Stimulated activated CD4-positive, alpha-beta T cell treated with anti-CD3 and anti-CD28 coated beads, Interleukin-12 subunit alpha, Interleukin-12 subunit beta, amount 100 ng/mL, for 48 hours (primary cell): ENCODE measurements around the gene SOSTDC1.

ENCODE experiments used
- DNase-seq, 3 donors: peaks; one replicate each; pipeline ENCODE4 v3.0.0-alpha.2; 2020; ENCODE audit warnings: low read depth in 2 of 3, low spot score in 1 of 3

Gene SOSTDC1

GRCh38 chr7:16420329-16420648 is 45.2 kb downstream of the SOSTDC1 start:
- no peak for DNase-seq

GRCh38 chr7:16419859-16420258 is 45.7 kb downstream of the SOSTDC1 start:
- DNase-seq = no peak

GRCh38 chr7:16419126-16419525 is 46.4 kb downstream of the SOSTDC1 start:
- DNase-seq = no peak

- no peak for DNase-seq
Observed at GRCh38 chr7:16417906-16418305, 47.6 kb downstream of the SOSTDC1 start.

- DNase-seq = no peak
Observed at GRCh38 chr7:16416289-16417282, 49.0 kb downstream of the SOSTDC1 start.

- no peak for DNase-seq
Observed at GRCh38 chr7:16412274-16413254, 53.0 kb downstream of the SOSTDC1 start.
